GM18870 (cell line): Measurements from ENCODE around the gene PTH2.

Source experiments
- ATAC-seq: cut with Tn5 transposase; IDR thresholded peaks from one replicate; pipeline ENCODE4 v1.9.1; 2021; ENCODE audit warnings: moderate library complexity; ENCODE audit not compliant: unreplicated experiment

Gene PTH2

GRCh38 chr19:49415102-49415809 lies 8.0 kb downstream of the PTH2 start:
- ATAC-seq, result no peak

- ATAC-seq, result no peak
Observed at GRCh38 chr19:49414256-49414655, 9.0 kb downstream of the PTH2 start.

GRCh38 chr19:49413348-49413747 lies 9.9 kb downstream of the PTH2 start:
- no peak for ATAC-seq

- ATAC-seq, result no peak
Observed at GRCh38 chr19:49411681-49412326, 11.4 kb downstream of the PTH2 start.

GRCh38 chr19:49409441-49410029 lies 13.7 kb downstream of the PTH2 start:
- no peak for ATAC-seq

DNA sequence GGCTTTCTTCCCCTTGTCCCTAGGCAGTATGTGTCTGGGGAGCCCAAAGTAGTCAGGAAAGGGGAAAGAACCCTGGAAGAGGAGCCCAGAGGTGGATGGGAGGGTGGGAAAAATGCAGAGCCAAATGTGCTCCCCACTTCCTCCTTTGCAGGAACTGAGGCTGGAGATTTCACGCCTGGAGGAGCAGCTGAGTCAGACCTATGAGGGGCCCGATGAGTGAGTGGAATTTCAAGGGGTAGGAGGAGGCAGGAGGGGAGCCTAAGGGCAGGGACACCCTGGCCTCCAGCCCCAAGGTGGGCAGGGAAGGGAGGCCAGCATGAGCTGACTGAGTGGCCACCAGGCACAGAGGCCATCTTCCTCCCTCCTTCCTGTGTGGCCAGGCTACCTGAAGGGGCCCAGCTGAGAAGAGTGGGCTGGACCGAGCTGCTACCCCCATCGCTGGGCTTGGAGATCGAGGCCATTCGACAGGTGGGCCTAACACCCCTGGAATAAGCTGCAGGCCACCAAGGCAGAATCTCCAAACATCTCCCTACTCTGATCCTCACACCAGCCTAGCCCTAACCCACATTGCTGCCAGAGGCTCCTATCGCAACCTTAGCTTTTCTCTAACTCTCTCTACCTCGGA lies 14.3 kb downstream of the PTH2 start:
- ATAC-seq, result no peak

DNA sequence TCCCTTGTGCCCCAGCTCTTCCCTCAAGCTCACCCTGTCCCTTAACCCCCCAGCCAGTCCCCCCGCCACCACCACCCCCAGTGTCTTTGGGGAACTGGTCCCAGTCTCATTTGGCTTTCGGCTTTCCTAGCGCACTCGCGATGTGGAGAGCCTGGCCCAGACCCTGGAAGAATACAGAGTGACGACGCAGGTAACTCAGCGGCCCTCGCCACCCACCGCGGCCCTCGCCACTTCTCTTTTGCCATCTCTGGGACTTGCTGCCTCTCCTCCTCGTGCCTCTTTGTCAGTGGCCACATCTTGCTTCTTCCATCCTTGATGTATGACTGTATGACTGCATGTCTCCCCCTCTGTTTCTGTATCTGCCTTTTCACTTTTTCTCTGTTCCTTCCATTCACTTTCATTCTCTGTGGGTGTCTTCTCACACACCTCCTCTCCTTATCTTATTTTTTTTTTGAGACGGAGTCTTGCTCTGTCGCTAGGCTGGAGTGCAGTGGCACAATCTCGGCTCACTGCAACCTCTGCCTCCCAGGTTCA lies 15.7 kb downstream of the PTH2 start:
- no peak for ATAC-seq

- ATAC-seq, result no peak
Observed at GRCh38 chr19:49407079-49407478, 16.2 kb downstream of the PTH2 start.

DNA sequence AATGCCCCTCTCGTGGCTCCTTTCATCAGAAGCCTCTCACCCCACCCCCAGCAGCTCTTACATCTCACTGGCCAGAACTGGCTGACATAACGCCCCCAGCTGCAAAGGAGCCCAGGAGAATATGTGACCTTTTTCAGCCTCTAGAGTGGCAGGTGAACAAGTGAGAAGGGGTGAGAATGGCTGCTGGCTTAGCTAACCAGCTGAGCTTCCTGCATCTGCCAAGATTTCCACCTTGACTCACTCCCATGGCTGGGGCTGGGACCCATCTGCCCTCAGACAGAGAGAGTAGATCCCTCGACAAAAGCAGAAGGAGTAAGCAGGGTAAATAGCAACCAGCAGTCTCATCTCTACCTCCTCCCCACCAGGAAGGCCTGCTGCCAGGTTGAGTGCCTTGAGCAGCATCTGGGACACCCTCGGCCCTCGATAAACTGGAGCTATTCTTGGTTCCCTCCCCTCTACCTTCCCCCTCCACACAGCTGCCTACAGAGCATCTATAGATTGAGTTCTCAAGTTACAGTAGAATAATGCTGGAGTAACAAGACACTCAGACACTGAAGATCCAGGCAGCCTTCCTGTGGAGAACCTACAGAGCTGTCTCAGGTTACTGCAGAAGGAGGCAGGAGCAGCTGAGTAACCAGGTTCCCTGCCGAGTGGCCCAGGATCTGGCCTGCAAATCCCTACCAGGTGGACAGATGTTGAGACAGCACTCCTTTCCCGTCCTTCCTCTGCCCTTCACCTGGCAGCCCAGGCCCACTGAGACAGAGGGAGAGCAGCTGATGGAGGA lies 19.6 kb downstream of the PTH2 start:
- no peak for ATAC-seq

- ATAC-seq, result no peak
Observed at GRCh38 chr19:49400029-49400428, 23.2 kb downstream of the PTH2 start.

GRCh38 chr19:49398931-49399330 lies 24.3 kb downstream of the PTH2 start:
- no peak for ATAC-seq

GRCh38 chr19:49398001-49398615 lies 25.1 kb downstream of the PTH2 start:
- no peak for ATAC-seq

GRCh38 chr19:49396738-49397505 lies 26.3 kb downstream of the PTH2 start:
- ATAC-seq, result no peak

DNA sequence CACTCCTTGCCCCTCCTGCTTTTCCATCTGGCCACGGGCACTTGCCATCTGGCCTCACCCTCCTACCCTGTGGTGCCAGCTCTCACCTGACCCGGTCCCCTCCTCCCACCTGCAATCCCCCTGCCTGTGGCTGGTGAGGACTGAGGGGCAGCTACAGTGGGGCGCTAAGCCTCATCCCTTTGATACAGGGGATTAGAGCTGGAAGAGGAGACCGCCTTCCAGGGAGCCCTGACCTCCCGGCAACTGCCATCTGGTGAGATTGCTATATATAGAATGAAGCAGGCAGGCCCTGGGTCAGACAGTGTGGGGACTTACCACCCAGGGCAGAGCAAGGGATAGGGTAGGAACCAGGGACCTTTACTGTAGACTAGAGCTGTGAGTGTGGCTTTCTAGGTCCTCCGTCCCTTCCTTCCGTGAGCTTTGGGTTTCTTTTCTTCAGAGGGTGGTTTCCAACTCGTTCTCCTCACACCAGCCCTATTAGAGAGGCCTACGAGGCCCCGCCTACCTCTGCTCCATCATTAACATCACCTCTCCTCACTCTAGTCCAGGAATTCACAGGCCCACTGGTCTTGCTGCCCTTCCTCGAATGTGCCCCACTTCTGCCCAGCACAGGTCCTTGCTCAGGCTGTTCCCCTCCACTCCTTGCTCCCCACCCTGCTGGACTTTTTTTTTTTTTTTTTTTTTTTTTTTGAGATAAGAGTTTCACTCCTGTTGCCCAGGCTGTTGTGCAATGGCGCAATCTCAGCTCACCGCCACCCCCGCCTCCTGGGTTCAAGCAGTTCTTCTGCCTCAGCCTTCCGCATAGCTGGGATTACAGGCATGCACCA lies 27.4 kb downstream of the PTH2 start:
- ATAC-seq, result no peak

DNA sequence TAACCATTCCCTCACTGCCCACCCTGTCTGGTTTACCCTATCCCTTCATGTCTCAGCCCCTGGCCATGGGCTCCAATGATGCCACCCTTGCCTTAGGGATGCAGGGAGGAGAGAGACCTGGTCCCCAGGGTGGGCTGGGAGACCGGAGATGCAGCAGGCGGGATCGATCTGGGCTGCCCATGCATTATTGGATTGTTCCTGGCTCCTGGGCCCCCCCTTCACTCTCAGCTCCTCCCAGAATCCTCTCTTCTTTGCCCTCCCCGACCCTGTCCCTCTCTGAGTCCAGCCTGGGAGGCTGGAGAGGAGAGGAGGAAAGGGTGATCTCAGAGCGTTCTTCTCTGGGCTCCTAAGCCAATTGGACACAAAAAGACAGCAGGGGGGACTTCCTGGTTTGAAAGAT lies 29.4 kb downstream of the PTH2 start:
- ATAC-seq, result no peak

- ATAC-seq, result no peak
Observed at GRCh38 chr19:49391581-49392399, 31.5 kb downstream of the PTH2 start.

GRCh38 chr19:49390929-49391359 lies 32.3 kb downstream of the PTH2 start:
- no peak for ATAC-seq
